ENCODE results near the gene ESX1. TPM values are rescaled to one million over a fixed set of nuclear protein-coding genes. Genes with fewer than 3 reads are reported as not detected.

ESX1 gene
- total and polyA plus RNA-seq, 4 donors = not detected

GRCh38 chrX:104270916-104271512, 16.3 kb upstream of the ESX1 start:
- Histone ChIP-seq H3K4me3 (ENCODE audit: low read depth in 1 of 3, low read length in 3 of 3) (no peak overlapping the region), H3K9ac (ENCODE audit: low read depth in 1 of 2, low read length in 2 of 2) (no peak overlapping the region), H3K27ac (ENCODE audit: low read depth in 1 of 2, low read length in 2 of 2) (no peak overlapping the region), H3K36me3 (ENCODE audit: control insufficient read depth in 4 of 4, insufficient read depth in 3 of 4, low read depth in 1 of 4, low read length in 3 of 4) (no peaks in the 10 kb centered on the region), H3K4me1 (ENCODE audit: control insufficient read depth in 4 of 4, insufficient read depth in 4 of 4, low read length in 3 of 4) (no peaks in the 10 kb centered on the region), H3K9me3 (ENCODE audit: control insufficient read depth in 4 of 4, low read length in 3 of 4) (no peaks in the 10 kb centered on the region), H3K27me3 (ENCODE audit: control insufficient read depth in 4 of 4, insufficient read depth in 4 of 4, low read length in 3 of 4) (peaks cover 0 to 2% (median 0%) of the 10 kb centered on the region in 4 donors)
- no peak for TF ChIP-seq YY1 (IDR thresholded peaks at IDR 0.05)
- TF ChIP-seq RAD21 (IDR thresholded peaks at IDR 0.05) = peak; percentile 65 to 78
- TF ChIP-seq CTCF (IDR thresholded peaks at IDR 0.05; ENCODE audit: low read depth, low read length, missing input control) = peak; percentile 52
- 1% methylated on average over 7 of the region's 7 CpGs for WGBS
- DNase-seq (ENCODE audit: low spot score) = peak; percentile 35

GRCh38 chrX:104270212-104270611, 15.5 kb upstream of the ESX1 start:
- no peak overlapping the region for H3K27ac ChIP-seq (ENCODE audit: low read depth in 1 of 2, low read length in 2 of 2)
- WGBS = 46% methylated on average over 6 of the region's 6 CpGs
- peaks cover 0 to 2% (median 0%) of the 10 kb centered on the region in 4 donors for H3K27me3 ChIP-seq (ENCODE audit: control insufficient read depth in 4 of 4, insufficient read depth in 4 of 4, low read length in 3 of 4)
- H3K9ac ChIP-seq (ENCODE audit: low read depth in 1 of 2, low read length in 2 of 2) = no peak overlapping the region
- H3K9me3 ChIP-seq (ENCODE audit: control insufficient read depth in 4 of 4, low read length in 3 of 4) = no peaks in the 10 kb centered on the region
- no peak for DNase-seq (ENCODE audit: low spot score)
- H3K4me3 ChIP-seq (ENCODE audit: low read depth in 1 of 3, low read length in 3 of 3) = no peak overlapping the region
- no peaks in the 10 kb centered on the region for H3K36me3 ChIP-seq (ENCODE audit: control insufficient read depth in 4 of 4, insufficient read depth in 3 of 4, low read depth in 1 of 4, low read length in 3 of 4)
- H3K4me1 ChIP-seq (ENCODE audit: control insufficient read depth in 4 of 4, insufficient read depth in 4 of 4, low read length in 3 of 4) = no peaks in the 10 kb centered on the region
- TF ChIP-seq REST (IDR thresholded peaks at IDR 0.05) (no peak), JUND (IDR thresholded peaks at IDR 0.05) (no peak), FOXA2 (IDR thresholded peaks at IDR 0.05) (no peak), ATF3 (IDR thresholded peaks at IDR 0.05) (no peak), GABPA (IDR thresholded peaks at IDR 0.05 in 1 of 2, conservative IDR thresholded peaks at IDR 0.05 in 1 of 2) (no peak), RAD21 (IDR thresholded peaks at IDR 0.05) (no peak), YY1 (IDR thresholded peaks at IDR 0.05) (no peak), TAF1 (conservative IDR thresholded peaks at IDR 0.05) (no peak), EGR1 (IDR thresholded peaks at IDR 0.05; ENCODE audit: low read depth in 2 of 2) (no peak), MAX (IDR thresholded peaks at IDR 0.05) (no peak), CTCF (IDR thresholded peaks at IDR 0.05; ENCODE audit: low read depth, low read length, missing input control) (no peak), HNF4G (IDR thresholded peaks at IDR 0.05) (no peak), NR2F2 (IDR thresholded peaks at IDR 0.05) (no peak), ZBTB33 (IDR thresholded peaks at IDR 0.05) (no peak)
